Mammary epithelial cell (primary cell): ENCODE measurements around the gene DELE1.

Experiments used
- CTCF ChIP-seq, 2 donors: IDR thresholded peaks in 1 of 2; conservative IDR thresholded peaks in 1 of 2; 2 replicates each; pipeline ENCODE4 v1.5.1; 2011 to 2012; ENCODE audit warnings: inconsistent platforms in 2 of 2, low read length in 2 of 2, mild to moderate bottlenecking in 2 of 2, control low read depth in 1 of 2, low read depth in 1 of 2; ENCODE audit not compliant: insufficient read depth in 1 of 2; ENCODE audit errors: extremely low read depth in 1 of 2
- EZH2 ChIP-seq: IDR thresholded peaks from 2 replicates; pipeline ENCODE4 v1.6.1; 2012; ENCODE audit warnings: low read length, inconsistent platforms, borderline replicate concordance

GRCh38 chr5:141914797-141915196 is 8.9 kb upstream of the DELE1 start:
- TF ChIP-seq CTCF (conservative IDR thresholded peaks at IDR 0.05 in 1 of 2, IDR thresholded peaks at IDR 0.05 in 1 of 2; ENCODE audit: extremely low read depth in 1 of 2, insufficient read depth in 1 of 2, low read depth in 1 of 2, low read length in 2 of 2) (no peak), EZH2 (no peak)
